GM12874 (cell line): ENCODE measurements around the gene TBK1.

Experiments
- CTCF ChIP-seq: IDR thresholded peaks from 2 replicates; pipeline ENCODE4 v1.5.1; 2011; ENCODE audit warnings: low read depth, mild to moderate bottlenecking, control low read depth, low read length, moderate library complexity; ENCODE audit not compliant: insufficient read depth

TBK1 gene

GRCh38 chr12:64455506-64455905 lies 3.6 kb downstream of the TBK1 start:
- TF ChIP-seq CTCF: no peak

- TF ChIP-seq CTCF: no peak
Observed at GRCh38 chr12:64456119-64456518, 4.2 kb downstream of the TBK1 start.

- no peak for TF ChIP-seq CTCF
Observed at GRCh38 chr12:64457032-64457431, 5.1 kb downstream of the TBK1 start.

- no peak for TF ChIP-seq CTCF
Observed at GRCh38 chr12:64457466-64457865, 5.5 kb downstream of the TBK1 start.

- no peak for TF ChIP-seq CTCF
Observed at GRCh38 chr12:64457923-64458322, 6.0 kb downstream of the TBK1 start.

- no peak for TF ChIP-seq CTCF
Observed at GRCh38 chr12:64459394-64459891, 7.5 kb downstream of the TBK1 start.

- no peak for TF ChIP-seq CTCF
Observed at GRCh38 chr12:64461634-64462414, 9.9 kb downstream of the TBK1 start.
